GM13976 (cell line): ENCODE data around the gene UGGT1.

ENCODE experiments used
- DNase-seq: peaks from one replicate; pipeline ENCODE4 v3.0.0; 2012; ENCODE audit warnings: low spot score
- CTCF ChIP-seq: IDR thresholded peaks from 2 replicates; pipeline ENCODE4 v1.5.1; 2012; ENCODE audit warnings: borderline replicate concordance, mild to moderate bottlenecking; ENCODE audit not compliant: insufficient read depth; ENCODE audit errors: extremely low read depth, missing control alignments, control extremely low read depth
- in situ Hi-C: fragments of 300-500 bp; cut with MboI; formaldehyde crosslinking; loops from one replicate; pipeline ENCODE4 v1.12.0; 2022; ENCODE audit warnings: low sequenced_read_pairs, mixed read lengths, inconsistent platforms; ENCODE audit not compliant: unreplicated experiment

The UGGT1 gene

GRCh38 chr2:128137094-128137616 lies 46.2 kb downstream of the UGGT1 start:
- in situ Hi-C loops = no loop called here
- no peak for DNase-seq
- TF ChIP-seq CTCF = no peak

- in situ Hi-C loops = no loop called here
- TF ChIP-seq CTCF = no peak
- DNase-seq = no peak
Measured at GRCh38 chr2:128139624-128140023, 48.6 kb downstream of the UGGT1 start.

GRCh38 chr2:128145651-128146050 lies 54.7 kb downstream of the UGGT1 start:
- no peak for TF ChIP-seq CTCF
- in situ Hi-C loops = no loop called here
- no peak for DNase-seq

GRCh38 chr2:128153786-128154185 lies 62.8 kb downstream of the UGGT1 start:
- in situ Hi-C loops = no loop called here
- no peak for TF ChIP-seq CTCF
- DNase-seq = no peak

- in situ Hi-C loops = no loop called here
- TF ChIP-seq CTCF = no peak
- no peak for DNase-seq
Measured at GRCh38 chr2:128154225-128154624, 63.2 kb downstream of the UGGT1 start.

- no peak for TF ChIP-seq CTCF
- in situ Hi-C loops = no loop called here
- DNase-seq = peak; percentile 25
Measured at GRCh38 chr2:128155970-128156369, 65.0 kb downstream of the UGGT1 start.

GRCh38 chr2:128156812-128157211 lies 65.8 kb downstream of the UGGT1 start:
- in situ Hi-C loops = no loop called here
- no peak for TF ChIP-seq CTCF
- no peak for DNase-seq
